ENCODE results near the gene FADS6. TPM values are rescaled to one million over a fixed set of nuclear protein-coding genes. Genes with fewer than 3 reads are reported as not detected.

Gene FADS6
- total and polyA plus RNA-seq, 2 experiments from 2014 or later, result 0.42 to 0.73 TPM

GRCh38 chr17:74903671-74904070, 10.2 kb upstream of the FADS6 start:
- peaks cover 3% of the 10 kb centered on the region; the same call in 1 of the 3 replicates for H3K36me3 Mint-ChIP-seq (ENCODE audit: low read depth)
- Histone ChIP-seq H3K36me3 (ENCODE audit: insufficient read depth) (no peaks in the 10 kb centered on the region), H3K27ac (ENCODE audit: low read depth) (no peak overlapping the region), H3K79me2 (replicated peaks; ENCODE audit: insufficient read depth) (no peaks in the 10 kb centered on the region), H3K4me3 (no peak overlapping the region), H3K9me2 (ENCODE audit: insufficient read depth) (no peaks in the 10 kb centered on the region), H3K4me1 (ENCODE audit: insufficient read depth) (peaks cover 5% of the 10 kb centered on the region), H2AFZ (no peak overlapping the region), H3F3A (replicated peaks; ENCODE audit: low read depth) (no peaks in the 10 kb centered on the region), H3K27me3 (ENCODE audit: insufficient read depth) (no peaks in the 10 kb centered on the region), H3K4me2 (no peak overlapping the region), H4K20me1 (replicated peaks; ENCODE audit: insufficient read depth) (no peaks in the 10 kb centered on the region)
- no peak overlapping the region for H3K4me3 Mint-ChIP-seq
- TF ChIP-seq NANOG (IDR thresholded peaks at IDR 0.05; ENCODE audit: borderline replicate concordance) (no peak), REST (IDR thresholded peaks at IDR 0.05; ENCODE audit: unreplicated experiment) (no peak), STAT1 (IDR thresholded peaks at IDR 0.05; ENCODE audit: unreplicated experiment) (no peak), JUNB (IDR thresholded peaks at IDR 0.05; ENCODE audit: unreplicated experiment) (no peak), CTCF (conservative IDR thresholded peaks at IDR 0.05; ENCODE audit: low read depth in 2 of 2) (no peak), ETS1 (IDR thresholded peaks at IDR 0.05) (no peak), CREB1 (CRISPR knock-in tag; IDR thresholded peaks at IDR 0.05; ENCODE audit: low read depth) (no peak), ZNF114 (CRISPR knock-in tag; IDR thresholded peaks at IDR 0.05) (no peak), EZH2phosphoT487 (IDR thresholded peaks at IDR 0.05; ENCODE audit: unreplicated experiment) (no peak), EZH2 (IDR thresholded peaks at IDR 0.05; ENCODE audit: low read depth, unreplicated experiment) (no peak), POLR2AphosphoS5 (IDR thresholded peaks at IDR 0.05; ENCODE audit: low read depth) (no peak)
- no peak overlapping the region for H3K27ac Mint-ChIP-seq
- peaks cover 5% of the 10 kb centered on the region; the same call in 2 of the 3 replicates for H3K9me3 Mint-ChIP-seq
- peaks cover 12% of the 10 kb centered on the region for H3K4me1 Mint-ChIP-seq
- DNase-seq (ENCODE audit: low spot score) (no peak), ATAC-seq (no peak)
- peaks cover 12% of the 10 kb centered on the region for H3K27me3 Mint-ChIP-seq (ENCODE audit: insufficient read depth, low read depth, poor library complexity)

All from GM23338 (cell line).